ENCODE measurements around the gene RIMKLA. TPM values are rescaled to one million over a fixed set of nuclear protein-coding genes. Genes with fewer than 3 reads are reported as not detected.

RIMKLA gene, protein sequence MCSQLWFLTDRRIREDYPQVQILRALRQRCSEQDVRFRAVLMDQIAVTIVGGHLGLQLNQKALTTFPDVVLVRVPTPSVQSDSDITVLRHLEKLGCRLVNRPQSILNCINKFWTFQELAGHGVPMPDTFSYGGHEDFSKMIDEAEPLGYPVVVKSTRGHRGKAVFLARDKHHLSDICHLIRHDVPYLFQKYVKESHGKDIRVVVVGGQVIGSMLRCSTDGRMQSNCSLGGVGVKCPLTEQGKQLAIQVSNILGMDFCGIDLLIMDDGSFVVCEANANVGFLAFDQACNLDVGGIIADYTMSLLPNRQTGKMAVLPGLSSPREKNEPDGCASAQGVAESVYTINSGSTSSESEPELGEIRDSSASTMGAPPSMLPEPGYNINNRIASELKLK
- total RNA-seq: under 0.01 and 0.05 TPM in 2 replicates

DNA sequence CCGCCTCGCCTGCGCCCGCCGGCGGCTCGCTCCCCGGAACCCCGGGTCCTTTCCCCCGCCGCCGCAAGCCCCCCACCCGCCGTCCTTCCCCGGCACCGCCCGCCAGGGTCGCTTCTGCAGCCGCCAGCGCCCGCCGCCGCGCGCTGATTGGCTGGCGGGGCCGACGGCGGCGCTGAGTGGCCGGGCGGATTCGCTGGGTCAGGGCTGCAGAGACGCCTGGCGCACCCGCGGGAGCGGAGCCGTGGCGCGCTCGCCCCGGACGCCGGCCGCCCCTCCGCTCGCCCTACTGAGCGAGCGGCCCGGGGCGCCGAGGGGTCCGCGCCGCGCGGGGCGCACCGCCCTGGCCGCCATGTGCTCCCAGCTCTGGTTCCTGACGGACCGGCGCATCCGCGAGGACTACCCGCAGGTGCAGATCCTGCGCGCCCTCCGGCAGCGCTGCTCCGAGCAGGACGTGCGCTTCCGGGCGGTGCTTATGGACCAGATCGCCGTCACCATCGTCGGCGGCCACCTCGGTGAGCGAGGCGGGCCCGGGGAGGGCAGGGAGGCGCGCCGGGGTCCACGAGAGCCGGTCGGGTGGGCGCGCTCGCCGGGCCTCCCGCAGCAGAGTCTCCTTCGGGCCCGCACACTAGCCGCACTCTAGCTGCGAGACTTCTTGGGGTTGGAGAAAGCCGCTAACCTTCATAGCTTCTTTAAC lies at the start of gene RIMKLA:
Gene RIMKLA (plus strand): TSS at position 207 of the 694 bp plus-strand sequence. CDS start 143 bp downstream, at position 350.

DNA sequence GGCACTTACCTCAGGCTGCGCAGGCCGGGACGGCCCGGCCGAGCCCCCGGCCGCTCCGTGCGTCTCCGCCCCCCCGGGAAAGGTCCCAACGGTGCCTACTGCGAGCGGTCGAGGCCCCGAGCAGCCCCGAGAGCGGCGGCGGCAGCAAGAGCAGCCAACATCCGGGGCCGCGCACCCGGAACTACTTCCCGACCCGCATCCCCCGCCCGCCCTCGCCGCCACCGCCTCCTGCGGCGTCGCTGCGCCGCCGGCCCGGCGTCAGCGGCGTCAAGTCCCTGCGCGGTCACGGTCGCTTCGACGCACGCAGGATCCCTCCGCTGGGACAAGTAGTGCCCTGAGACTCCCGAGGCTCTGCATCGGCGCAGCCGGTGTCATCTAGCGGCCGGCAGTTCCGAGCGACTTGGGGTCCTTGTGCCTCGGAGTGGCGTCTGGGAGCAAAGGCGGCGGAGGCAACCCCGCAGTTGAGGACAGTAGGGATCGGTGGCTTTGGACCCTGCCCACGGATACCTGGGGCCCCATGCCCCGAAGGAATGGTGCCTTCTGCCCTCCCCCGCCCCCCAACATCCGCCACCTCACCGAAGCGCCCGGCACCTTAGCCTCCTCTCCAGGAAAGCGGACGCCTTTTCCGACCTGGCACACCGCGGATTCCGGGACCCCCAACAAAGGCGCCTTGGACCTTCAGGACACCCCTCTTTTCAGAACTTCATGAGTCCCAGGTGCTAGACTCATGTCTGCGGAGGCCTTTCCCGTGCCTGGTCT lies 45.4 kb upstream of the RIMKLA start, which contains the start of gene FOXJ3:
Gene FOXJ3 (minus strand): TSS at position 186 of the 759 bp plus-strand sequence. CDS start 24,142 bp downstream, outside the sequence.

DNA sequence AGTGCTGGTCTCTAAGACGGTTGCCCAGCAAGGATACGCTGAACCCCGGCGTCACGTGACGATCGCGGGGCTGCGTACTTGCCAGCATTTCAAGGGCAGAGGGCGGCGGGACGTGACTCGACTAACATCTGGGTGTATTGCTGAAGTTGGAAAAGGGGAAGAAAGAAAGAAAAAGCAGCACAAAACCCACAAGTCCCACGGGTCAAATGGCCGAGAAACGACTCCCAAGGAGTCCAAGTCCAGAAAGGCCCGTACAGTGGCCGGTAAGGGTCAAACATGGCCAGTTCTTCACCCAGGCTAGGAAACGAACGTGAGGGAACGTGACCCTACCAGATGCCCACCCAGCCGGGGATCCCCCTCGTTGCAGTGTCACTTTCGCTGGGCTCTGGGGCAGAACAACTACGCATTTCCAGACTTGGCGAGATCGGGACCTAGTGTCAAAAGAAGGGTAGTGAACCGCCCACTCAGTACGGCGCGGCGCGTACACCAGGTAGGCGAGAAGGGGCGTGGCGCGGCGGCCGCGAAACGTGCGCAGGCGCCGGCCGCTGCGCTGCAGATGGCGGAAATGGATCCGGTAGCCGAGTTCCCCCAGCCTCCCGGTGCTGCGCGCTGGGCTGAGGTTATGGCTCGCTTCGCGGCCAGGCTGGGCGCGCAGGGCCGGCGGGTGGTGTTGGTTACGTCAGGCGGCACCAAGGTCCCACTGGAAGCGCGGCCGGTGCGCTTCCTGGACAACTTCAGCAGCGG lies 75.6 kb downstream of the RIMKLA start, which contains the start of the genes PPCS and ZMYND12:
Gene PPCS (plus strand): TSS at position 534 of the 744 bp plus-strand sequence. CDS start 23 bp downstream, at position 557.
Gene ZMYND12 (minus strand): TSS at position 13 of the 744 bp plus-strand sequence. CDS start 25 bp downstream, outside the sequence.

DNA sequence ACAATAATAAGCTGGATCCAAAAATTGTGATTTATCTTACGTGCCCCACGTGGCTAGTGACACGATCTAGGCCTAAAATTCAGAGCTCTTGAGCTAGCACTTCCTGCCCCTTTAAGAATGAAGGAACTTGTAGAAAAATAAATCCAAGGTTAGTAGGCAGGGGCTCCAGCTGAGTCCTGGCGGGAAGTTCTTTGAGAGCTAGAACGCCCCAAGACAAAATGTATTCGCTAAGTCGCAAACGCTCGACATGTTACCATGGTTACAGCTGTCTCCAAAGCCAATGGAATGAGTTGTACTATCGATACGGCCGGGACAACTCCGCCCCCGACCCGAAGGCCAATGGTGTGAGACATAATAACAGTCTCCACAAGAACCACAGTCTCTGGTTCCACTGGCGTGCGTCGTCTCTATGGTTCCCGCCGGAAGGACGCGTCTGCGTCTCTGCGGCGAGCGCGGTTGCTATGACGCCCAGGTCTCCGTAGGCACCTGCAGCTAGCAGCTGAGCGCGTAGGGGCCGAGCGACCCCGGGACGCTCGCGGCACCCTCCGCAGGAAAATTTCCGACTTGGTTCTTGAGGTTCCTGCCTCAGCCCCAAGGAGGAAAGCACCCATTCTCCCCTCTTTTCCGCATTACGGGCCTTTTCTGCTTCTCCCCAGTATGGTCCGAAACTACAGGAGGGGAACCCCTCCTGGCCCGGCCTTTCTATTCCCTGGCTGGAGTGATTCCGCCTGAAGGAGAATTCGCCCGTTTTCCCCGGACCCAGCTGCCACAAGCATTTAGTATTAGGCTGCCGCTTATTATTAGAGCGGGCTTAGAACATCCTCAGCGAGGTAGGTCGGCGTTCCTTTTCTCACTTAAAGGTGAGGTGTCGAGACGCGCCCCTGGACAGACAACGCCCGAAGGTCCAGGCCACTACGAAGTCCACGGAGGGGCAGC lies 82.5 kb downstream of the RIMKLA start, which contains the start of gene CCDC30:
Gene CCDC30 (plus strand): TSS at position 459 of the 936 bp plus-strand sequence. CDS start 17,266 bp downstream, outside the sequence.

Other genes starting within 250 kb of the RIMKLA start
- gene GUCA2B, start 227.4 kb upstream of the RIMKLA start, total RNA-seq: not detected in 2 replicates
- gene GUCA2A, start 216.0 kb upstream of the RIMKLA start, total RNA-seq: not detected in 2 replicates
- 16.3 and 26.6 TPM in 2 replicates for gene FOXJ3, start 45.6 kb upstream of the RIMKLA start, total RNA-seq
- gene ZMYND12, start 75.2 kb downstream of the RIMKLA start, total RNA-seq: 0.18 and 0.30 TPM in 2 replicates
- 24.9 and 26.1 TPM in 2 replicates for gene PPCS, start 75.8 kb downstream of the RIMKLA start, total RNA-seq
- 0.69 and 0.89 TPM in 2 replicates for gene CCDC30, start 82.5 kb downstream of the RIMKLA start, total RNA-seq